ENCODE data around the gene ZNF813.
"Not testable (repeated sequence)": the region's sequence is repeated elsewhere in the genome, so short reads cannot be mapped to it uniquely, and the experiment has no call there.

The ZNF813 gene

GRCh38 chr19:53467485-53468262, at the start of gene ZNF813:
Gene ZNF813 (plus strand): TSS chr19:53467733. CDS start chr19:53483823, 16,090 bp downstream.
- DNase-seq = peak; percentile 86 to 91

DNA sequence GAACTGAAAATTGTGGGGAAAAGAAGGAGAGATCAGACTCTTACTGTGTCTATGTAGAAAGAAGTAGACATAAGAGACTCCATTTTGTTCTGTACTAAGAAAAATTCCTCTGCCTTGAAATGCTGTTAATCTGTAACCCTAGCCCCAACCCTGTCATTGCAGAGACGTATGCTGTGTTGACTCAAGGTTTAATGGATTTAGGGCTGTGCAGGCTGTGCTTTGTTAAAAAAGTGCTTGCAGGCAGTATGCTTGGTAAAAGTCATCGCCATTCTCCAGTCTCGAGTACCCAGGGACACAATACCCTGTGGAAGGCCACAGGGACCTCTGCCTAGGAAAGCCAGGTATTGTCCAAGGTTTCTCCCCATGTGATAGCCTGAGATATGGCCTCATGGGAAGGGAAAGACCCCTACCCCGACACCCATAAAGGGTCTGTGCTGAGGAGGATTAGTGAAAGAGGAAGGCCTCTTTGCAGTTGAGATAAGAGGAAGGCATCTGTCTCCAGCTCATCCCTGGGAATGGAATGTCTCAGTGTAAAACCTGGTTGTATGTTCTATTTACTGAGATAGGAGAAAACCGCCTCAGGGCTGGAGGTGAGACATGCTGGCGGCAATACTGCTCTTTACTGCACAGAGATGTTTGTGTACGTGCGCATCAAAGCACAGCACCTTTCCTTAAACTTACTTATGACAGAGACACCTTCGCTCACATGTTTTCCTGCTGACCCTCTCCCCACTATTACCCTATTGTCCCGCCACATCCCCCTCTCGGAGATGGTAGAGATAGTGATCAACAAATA, 46.8 kb upstream of the ZNF813 start:
- not testable (repeated sequence) for DNase-seq

DNA sequence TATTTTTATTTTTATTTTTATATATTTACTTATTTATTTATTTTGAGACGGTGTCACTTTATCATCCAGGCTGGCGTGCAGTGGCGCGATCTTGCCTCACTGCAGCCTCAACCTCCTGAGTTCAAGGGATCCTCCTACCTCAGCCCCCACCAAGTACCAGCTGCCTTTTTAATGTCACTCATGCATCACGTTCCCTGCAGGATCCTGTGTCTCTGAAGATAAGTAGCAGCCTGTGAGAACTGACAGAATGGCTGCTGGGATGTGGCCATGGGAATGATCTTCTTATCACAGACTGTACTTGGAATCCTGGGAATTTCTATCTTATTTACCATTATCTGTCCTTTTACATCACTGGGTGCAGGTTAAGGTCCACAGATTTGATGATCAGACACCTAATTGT, 45.0 kb upstream of the ZNF813 start:
- no peak for DNase-seq

- not testable (repeated sequence) for DNase-seq
Observed at GRCh38 chr19:53423074-53423473, 44.5 kb upstream of the ZNF813 start.

- peak; percentile 4 to 46 for DNase-seq
Observed at GRCh38 chr19:53423680-53424079, 43.9 kb upstream of the ZNF813 start.

DNA sequence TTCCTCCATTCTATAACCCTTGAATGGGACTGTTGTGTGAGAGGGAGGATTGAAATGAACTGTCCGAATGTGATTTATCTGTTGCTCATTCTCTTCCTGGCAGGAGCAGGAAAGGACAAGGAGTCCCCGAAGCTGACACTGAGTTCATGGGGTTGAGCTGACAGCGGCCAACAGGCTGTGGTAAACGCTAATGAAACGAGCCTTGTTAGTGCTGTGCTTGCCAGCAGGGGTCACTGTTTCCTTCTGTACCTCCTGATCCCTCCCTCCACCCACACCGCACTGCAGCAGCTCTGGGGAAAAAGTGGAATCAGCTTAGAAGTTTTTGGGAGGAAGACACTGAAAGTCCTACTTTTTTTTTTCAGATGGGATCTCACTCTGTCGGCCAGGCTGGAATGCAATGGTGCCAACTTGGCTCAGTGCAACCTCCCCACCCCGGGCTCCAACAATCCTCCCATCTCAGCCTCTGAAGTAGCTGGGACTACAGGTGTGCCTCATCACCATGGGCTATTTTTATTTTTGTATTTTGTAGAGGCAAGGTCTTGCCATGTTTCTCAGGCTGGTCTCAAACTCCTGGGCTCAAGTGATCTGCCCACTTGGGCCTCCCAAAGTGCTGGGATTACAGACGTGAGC, 42.5 kb upstream of the ZNF813 start:
- peak; percentile 12 to 60 for DNase-seq

- peak; percentile 85 to 88 for DNase-seq
Observed at GRCh38 chr19:53431399-53432087, 36.0 kb upstream of the ZNF813 start, which contains the start of gene ZNF761. Gene ZNF761 (plus strand): TSS chr19:53431984. CDS start chr19:53447269, 15,285 bp downstream.

DNA sequence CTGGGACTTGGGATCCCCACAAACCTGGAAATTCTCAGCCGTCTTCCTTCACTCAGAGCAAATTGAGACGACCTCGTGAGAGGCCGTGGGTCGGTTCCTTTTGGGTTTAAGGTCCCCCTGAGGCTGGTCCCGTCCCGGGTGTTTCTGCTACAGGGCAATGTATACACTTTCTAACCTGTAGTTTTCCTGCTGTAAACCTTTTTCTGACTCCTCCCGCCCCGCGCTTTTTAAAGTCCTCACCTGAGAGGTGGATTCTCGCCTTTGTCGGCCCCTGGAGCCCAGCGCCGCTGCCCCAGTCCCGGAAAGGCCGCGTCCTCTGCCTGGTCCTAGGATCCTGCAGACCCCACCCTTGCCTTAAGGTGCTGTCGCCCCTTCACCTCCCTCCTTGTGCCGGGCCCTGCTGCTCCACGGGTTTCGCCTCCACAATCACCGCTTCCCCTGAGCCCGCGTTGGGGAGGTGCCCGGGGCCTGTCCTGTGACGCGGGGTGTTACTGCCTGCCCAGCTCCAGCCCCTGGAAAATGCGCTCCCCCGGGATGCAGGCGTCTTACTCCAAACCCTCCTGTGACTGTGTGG, 35.4 kb upstream of the ZNF813 start:
- DNase-seq = peak; percentile 9 to 12

DNA sequence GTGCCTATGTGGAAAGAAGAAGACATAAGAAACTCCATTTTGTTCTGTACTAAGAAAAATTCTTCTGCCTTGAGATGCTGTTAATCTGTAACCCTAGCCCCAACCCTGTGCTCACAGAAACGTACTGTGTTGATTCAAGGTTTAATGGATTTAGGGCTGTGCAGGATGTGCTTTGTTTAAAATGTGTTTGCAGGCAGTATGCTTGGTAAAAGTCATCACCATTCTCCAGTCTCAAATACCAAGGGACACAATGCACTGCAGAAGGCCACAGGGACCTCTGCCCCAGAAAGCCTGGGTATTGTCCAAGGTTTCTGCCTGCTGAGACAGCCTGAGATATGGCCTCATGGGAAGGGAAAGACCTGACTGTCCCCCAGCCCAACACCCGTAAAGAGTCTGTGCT, 23.7 kb upstream of the ZNF813 start:
- DNase-seq = not testable (repeated sequence)

DNA sequence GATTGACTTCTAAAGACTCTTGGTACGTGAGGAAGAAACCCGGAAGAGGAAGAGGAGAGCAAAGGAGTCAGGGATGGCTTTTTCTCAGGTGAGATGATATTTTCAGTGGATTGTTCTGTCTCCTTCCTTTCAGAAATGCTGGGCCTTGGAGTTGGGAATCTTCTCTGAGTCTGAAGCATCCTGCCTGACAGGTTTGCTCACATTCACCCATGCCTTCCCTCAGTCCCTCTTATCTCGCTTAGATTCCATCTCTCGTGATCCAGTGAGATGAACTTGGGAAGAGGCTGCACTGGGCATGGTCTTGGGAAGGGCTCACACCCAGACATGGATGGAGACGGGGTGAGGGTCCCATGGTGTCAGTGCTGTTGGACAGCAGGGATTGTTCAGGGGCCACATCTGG, 20.3 kb upstream of the ZNF813 start:
- not testable (repeated sequence) for DNase-seq

GRCh38 chr19:53455828-53456227, 11.7 kb upstream of the ZNF813 start:
- DNase-seq = no peak

GRCh38 chr19:53460131-53460721, 7.3 kb upstream of the ZNF813 start:
- not testable (repeated sequence) for DNase-seq

DNA sequence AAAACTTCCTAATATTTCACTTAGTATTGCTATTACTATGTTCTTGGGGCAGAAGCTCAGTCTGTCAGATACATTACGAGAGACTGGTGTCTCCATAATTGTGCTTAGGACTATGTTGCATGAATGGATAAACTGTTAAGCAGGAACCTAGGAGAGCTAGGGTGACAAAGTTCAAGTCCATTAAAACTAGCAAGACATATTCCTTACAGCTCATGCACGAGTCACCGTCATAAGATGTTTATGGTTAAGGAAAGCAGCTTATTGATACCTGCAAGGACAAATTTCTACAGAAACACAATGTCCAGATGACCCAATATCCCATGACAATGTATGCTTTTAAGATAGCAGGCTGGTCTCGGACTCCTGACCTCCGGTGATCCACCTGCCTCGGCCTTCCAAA, 5.7 kb upstream of the ZNF813 start:
- no peak for DNase-seq

- no peak for DNase-seq
Observed at GRCh38 chr19:53462861-53463260, 4.7 kb upstream of the ZNF813 start.

- no peak for DNase-seq
Observed at GRCh38 chr19:53463263-53463662, 4.3 kb upstream of the ZNF813 start.

- peak; percentile 2 to 35 for DNase-seq
Observed at GRCh38 chr19:53466726-53467484, 628 bp upstream of the ZNF813 start.

DNA sequence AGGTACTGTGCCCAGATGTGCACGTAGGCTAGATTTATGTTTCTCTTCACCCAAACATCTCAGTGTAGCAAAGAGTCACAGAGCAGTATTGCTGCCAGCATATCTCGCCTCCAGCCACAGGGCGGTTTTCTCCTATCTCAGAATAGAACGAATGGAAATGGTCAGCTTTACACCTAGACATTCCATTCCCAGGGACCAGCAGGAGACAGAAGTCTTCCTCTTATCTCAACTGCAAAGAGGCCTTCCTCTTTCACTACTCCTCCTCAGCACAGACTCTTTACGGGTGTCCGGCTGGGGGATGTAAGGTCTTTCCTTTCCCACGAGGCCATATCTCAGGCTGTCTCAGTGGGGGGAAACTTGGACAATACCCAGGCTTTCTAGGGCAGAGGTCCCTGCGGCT, 1.1 kb downstream of the ZNF813 start:
- not testable (repeated sequence) for DNase-seq

GRCh38 chr19:53471916-53472315, 4.4 kb downstream of the ZNF813 start:
- DNase-seq = no peak

DNA sequence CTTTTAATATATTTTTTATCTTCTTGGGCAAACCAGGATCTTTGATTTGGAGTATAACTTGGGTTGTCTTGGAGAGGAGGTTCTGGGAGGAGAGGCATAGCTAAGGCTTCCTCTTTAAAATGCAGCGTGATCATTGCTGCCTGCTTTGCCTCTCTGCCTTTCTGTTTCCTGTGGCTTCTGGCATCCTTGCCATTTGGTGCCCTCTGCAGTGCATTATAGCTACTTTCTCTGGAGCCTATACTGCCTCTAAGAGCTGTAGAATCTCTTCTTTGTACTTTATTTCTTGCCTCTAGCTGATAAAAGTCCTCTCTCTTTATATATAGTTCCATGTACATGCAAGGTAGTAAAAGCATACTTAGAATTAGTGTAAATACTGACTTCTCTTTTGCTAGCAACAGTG, 7.3 kb downstream of the ZNF813 start:
- DNase-seq = not testable (repeated sequence)

DNA sequence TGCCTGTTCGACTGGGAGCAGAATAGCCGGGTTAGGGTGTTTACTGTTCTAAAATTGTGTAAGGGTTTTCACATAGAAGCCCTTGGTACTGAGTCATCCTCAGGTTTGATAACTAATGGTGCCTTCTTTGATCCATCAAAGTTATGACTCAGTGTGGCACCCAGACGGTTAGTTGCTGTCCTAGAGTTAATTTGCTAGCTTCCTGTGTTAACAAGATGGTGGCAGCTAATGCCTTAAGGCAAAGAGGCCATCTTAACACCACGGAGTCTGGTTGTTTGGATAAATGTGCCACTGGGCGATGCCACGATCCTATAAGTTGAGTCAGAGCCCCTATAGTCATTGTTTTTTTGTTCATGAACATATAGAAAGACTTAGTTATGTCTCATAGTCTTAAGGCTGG, 7.9 kb downstream of the ZNF813 start:
- DNase-seq = not testable (repeated sequence)

- DNase-seq = not testable (repeated sequence)
Observed at GRCh38 chr19:53483751-53484150, 16.2 kb downstream of the ZNF813 start.
